ENCODE results near the gene SERPINH1.

SERPINH1 gene

DNA sequence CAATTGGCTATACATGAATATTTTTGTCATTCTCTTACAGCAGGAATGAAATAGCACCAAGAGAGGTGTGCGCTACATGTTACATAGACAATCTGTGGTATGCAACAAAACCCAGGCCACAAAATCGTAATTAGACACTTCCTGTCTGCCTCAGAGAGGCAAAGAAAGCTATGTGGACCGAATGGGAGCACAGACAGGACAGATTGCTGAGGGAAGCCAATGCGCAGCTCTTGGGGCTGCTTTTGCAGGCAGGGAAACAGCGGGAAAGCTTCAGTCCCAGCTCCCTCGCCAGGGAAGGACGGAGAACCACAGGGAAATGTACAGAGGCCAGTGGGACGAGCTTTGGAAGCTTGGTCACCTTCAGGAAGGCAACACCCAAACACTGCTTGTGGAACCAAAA is 40.9 kb downstream of the SERPINH1 start:
- no peak for DNase-seq

DNA sequence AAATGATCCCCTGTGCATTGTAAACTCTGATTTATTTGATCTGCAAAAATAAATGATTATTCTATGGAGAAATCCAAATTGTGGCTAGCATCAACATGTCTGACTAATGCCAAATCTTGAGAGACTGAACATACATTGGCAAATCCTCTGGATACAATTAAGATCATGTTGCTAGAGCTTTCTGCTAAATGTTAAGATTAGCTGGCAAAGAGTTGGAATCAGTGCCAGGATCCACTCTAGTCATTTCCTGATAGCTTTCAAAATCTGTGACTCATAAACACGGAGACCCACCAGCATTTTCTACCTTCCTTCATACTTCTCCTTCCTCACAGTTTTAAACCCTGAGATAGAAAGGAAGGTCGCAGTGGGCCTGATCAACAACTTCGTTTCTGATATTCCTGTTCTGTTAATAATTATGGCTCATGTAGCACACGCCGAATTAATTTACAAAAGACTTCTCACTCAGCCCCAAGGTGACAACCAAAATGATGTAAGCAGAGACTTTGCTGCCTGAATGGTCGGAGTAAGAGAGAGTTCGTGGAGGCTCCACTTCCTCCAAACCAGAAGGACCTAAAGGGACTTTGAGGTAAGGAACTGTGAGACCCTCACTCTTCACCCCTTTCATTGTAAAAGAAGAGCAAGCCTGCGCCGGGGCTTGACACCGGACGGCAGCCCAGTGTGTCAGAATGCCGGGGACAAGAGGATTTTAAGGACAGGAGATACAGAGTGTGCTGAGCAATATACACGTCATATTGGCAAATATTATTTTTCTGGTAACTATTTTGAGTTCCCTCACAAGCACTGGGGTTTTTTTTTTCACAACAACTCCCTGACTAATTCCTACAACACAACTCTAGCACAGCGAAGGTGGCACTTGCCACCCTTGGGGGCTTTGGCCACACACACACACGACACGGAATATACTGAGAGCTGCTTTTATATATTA is 42.0 kb downstream of the SERPINH1 start:
- DNase-seq, result no peak

- no peak for DNase-seq
Observed at GRCh38 chr11:75606099-75606498, 44.0 kb downstream of the SERPINH1 start.

- DNase-seq, result no peak
Observed at GRCh38 chr11:75611823-75612222, 49.8 kb downstream of the SERPINH1 start.

GRCh38 chr11:75615751-75616150 is 53.7 kb downstream of the SERPINH1 start:
- DNase-seq, result no peak

- DNase-seq, result no peak
Observed at GRCh38 chr11:75616281-75616680, 54.2 kb downstream of the SERPINH1 start.
